ENCODE results near the gene CYP27C1.
"Not testable (repeated sequence)": the region's sequence is repeated elsewhere in the genome, so short reads cannot be mapped to it uniquely, and the experiment has no call there.

The CYP27C1 gene

GRCh38 chr2:127217470-127218325 lies 2.4 kb downstream of the CYP27C1 start:
- no peak overlapping the region for H3K4me3 ChIP-seq (ENCODE audit: low read depth, low read length)
- no peaks in the 10 kb centered on the region for H3K27me3 ChIP-seq (ENCODE audit: control insufficient read depth, insufficient read depth, low read length)
- no peaks in the 10 kb centered on the region for H3K9me3 ChIP-seq (ENCODE audit: control insufficient read depth, low read length)
- no peak for TF ChIP-seq CTCF (IDR thresholded peaks at IDR 0.05)
- no peak overlapping the region for H3K4me2 ChIP-seq (ENCODE audit: low read length)
- peaks cover 5% of the 10 kb centered on the region for H3K4me1 ChIP-seq
- no peaks in the 10 kb centered on the region for H3K36me3 ChIP-seq (ENCODE audit: control insufficient read depth, insufficient read depth, low read length)
- H3K27ac ChIP-seq, result no peak overlapping the region
- H3K9ac ChIP-seq, result no peak overlapping the region
- H2AFZ ChIP-seq, result no peak overlapping the region
- no peaks in the 10 kb centered on the region for H3K79me2 ChIP-seq

DNA sequence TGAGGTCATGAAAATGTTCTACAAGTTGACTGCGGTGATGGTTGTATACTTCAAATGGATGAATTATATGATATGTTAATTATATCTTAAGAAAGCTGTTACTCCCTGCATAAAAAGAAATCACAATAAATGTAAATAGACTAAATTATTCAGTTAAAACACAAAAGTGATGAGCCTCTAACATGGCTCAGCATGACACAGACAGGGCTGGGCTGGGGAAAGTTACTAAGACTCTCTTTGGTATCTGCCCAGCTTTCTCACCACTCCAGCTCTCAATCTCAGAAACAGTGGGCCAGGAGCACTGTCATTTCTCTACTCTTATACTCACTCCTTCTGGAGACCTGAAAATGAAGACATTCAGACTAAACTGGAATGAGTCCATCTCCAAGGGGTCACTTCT lies 3.5 kb downstream of the CYP27C1 start:
- H3K79me2 ChIP-seq, result no peaks in the 10 kb centered on the region
- H3K4me2 ChIP-seq (ENCODE audit: low read length), result no peak overlapping the region
- H3K9ac ChIP-seq, result no peak overlapping the region
- peaks cover 5% of the 10 kb centered on the region for H3K4me1 ChIP-seq
- H3K36me3 ChIP-seq (ENCODE audit: control insufficient read depth, insufficient read depth, low read length), result no peaks in the 10 kb centered on the region
- no peak overlapping the region for H3K4me3 ChIP-seq (ENCODE audit: low read depth, low read length)
- H3K27me3 ChIP-seq (ENCODE audit: control insufficient read depth, insufficient read depth, low read length), result no peaks in the 10 kb centered on the region
- no peak overlapping the region for H2AFZ ChIP-seq
- H3K27ac ChIP-seq, result no peak overlapping the region
- TF ChIP-seq CTCF (IDR thresholded peaks at IDR 0.05), result no peak
- no peaks in the 10 kb centered on the region for H3K9me3 ChIP-seq (ENCODE audit: control insufficient read depth, low read length)

GRCh38 chr2:127216095-127216494 lies 4.0 kb downstream of the CYP27C1 start:
- no peak overlapping the region for H3K9ac ChIP-seq
- H3K4me3 ChIP-seq (ENCODE audit: low read depth, low read length), result no peak overlapping the region
- H2AFZ ChIP-seq, result no peak overlapping the region
- no peaks in the 10 kb centered on the region for H3K36me3 ChIP-seq (ENCODE audit: control insufficient read depth, insufficient read depth, low read length)
- H3K9me3 ChIP-seq (ENCODE audit: control insufficient read depth, low read length), result no peaks in the 10 kb centered on the region
- H3K4me2 ChIP-seq (ENCODE audit: low read length), result no peak overlapping the region
- H3K27me3 ChIP-seq (ENCODE audit: control insufficient read depth, insufficient read depth, low read length), result no peaks in the 10 kb centered on the region
- H3K4me1 ChIP-seq, result peaks cover 5% of the 10 kb centered on the region
- no peak for TF ChIP-seq CTCF (IDR thresholded peaks at IDR 0.05)
- no peak overlapping the region for H3K27ac ChIP-seq
- H3K79me2 ChIP-seq, result no peaks in the 10 kb centered on the region

DNA sequence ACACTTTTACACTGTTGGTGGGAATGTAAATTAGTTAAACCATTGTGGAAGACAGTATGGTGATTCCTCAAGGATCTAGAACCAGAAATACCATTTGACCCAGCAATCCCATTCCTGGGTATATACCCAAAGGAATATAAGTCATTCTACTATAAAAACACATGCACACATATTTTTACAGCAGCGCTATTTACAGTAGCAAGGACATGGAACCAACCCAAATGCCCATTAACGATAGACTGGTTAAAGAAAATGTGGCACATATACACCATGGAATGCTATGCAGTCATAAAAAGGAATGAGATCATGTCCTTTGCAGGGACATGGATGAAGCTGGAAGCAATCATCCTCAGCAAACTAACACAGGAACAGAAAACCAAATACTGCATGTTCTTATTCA lies 5.9 kb downstream of the CYP27C1 start:
- H3K4me1 ChIP-seq; H3K27ac ChIP-seq; H3K36me3 ChIP-seq (ENCODE audit: control insufficient read depth, insufficient read depth, low read length); H3K4me3 ChIP-seq (ENCODE audit: low read depth, low read length); H3K27me3 ChIP-seq (ENCODE audit: control insufficient read depth, insufficient read depth, low read length); H3K79me2 ChIP-seq; H3K9me3 ChIP-seq (ENCODE audit: control insufficient read depth, low read length); H2AFZ ChIP-seq; H3K4me2 ChIP-seq (ENCODE audit: low read length); H3K9ac ChIP-seq: not testable (repeated sequence)

- Histone ChIP-seq H3K36me3 (ENCODE audit: control insufficient read depth, insufficient read depth, low read length) (no peaks in the 10 kb centered on the region), H3K4me1 (no peaks in the 10 kb centered on the region), H3K27ac (no peak overlapping the region), H3K9ac (no peak overlapping the region), H3K4me3 (ENCODE audit: low read depth, low read length) (no peak overlapping the region), H3K9me3 (ENCODE audit: control insufficient read depth, low read length) (no peaks in the 10 kb centered on the region), H3K4me2 (ENCODE audit: low read length) (no peak overlapping the region), H3K79me2 (no peaks in the 10 kb centered on the region), H3K27me3 (ENCODE audit: control insufficient read depth, insufficient read depth, low read length) (no peaks in the 10 kb centered on the region), H2AFZ (no peak overlapping the region)
- no peak for TF ChIP-seq CTCF (IDR thresholded peaks at IDR 0.05)
Observed at GRCh38 chr2:127208313-127208712, 11.8 kb downstream of the CYP27C1 start.
